Stimulated activated CD4-positive, alpha-beta T cell treated with anti-CD3 and anti-CD28 coated beads, TNF-alpha, amount 100 ng/mL, for 1 hour (primary cell): ENCODE data around the gene GH1.
"Not testable (repeated sequence)": the region's sequence is repeated elsewhere in the genome, so short reads cannot be mapped to it uniquely, and the experiment has no call there.

Experiments used
- DNase-seq, 3 donors: peaks; one replicate each; pipeline ENCODE4 v3.0.0-alpha.2; 2020; ENCODE audit warnings: low read depth in 3 of 3, low spot score in 1 of 3

The GH1 gene

GRCh38 chr17:63869491-63870291 lies 48.9 kb downstream of the GH1 start:
- DNase-seq, result not testable (repeated sequence)
